ENCODE data around the gene FAM163B. TPM values are rescaled to one million over a fixed set of nuclear protein-coding genes. Genes with fewer than 3 reads are reported as not detected.

The FAM163B gene
- total RNA-seq, 2 donors from 2014 or later = not detected

DNA sequence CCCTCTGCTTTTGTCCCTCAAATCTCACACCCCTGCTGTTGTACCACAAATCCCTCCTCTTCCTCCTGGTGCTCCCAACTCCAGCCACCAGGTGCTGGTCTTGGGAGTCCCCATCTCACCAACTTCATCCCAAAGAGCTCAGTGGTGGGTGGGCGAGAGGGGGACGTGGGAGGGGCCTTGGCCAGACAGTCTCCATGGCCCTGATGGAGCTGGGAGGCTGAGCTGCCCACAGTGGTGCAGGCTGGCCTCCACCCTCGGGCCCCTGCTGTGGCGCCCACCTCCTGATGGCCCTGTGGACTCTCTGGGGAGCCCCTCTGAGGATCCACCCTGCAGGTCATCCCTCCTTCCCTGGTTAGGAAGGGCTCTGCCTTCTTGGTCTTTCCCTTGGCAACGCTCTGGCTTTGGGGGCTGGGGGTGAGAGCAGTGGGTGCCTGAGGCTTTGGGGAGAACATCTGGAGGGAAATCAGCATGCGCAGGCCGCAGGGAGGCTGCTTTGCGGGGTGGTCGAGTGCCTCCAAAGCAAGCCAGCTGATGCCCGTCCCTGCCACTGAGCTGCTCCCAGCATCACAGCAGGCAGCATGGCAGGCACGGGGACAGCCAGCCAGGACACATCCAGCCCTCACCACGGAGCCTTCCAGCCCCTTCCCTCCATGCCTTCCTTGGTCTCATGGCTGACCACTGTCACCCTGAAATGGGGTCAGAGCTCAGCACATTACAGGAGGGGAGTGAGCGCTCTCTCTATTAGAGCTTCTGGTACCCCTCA is 7.6 kb upstream of the FAM163B start:
- H3K36me3 ChIP-seq (ENCODE audit: control insufficient read depth, insufficient read depth, low read length) = no peaks in the 10 kb centered on the region
- Mint-ChIP-seq H3K4me1 (no peaks in the 10 kb centered on the region), H3K9me3 (no peaks in the 10 kb centered on the region), H3K4me3 (no peak overlapping the region), H3K27me3 (ENCODE audit: insufficient read depth) (peaks cover 8% of the 10 kb centered on the region), H3K36me3 (ENCODE audit: low read depth) (no peaks in the 10 kb centered on the region), H3K27ac (no peak overlapping the region)
- no peaks in the 10 kb centered on the region for H3K9me3 ChIP-seq (ENCODE audit: control insufficient read depth, low read length)
- H3K27ac ChIP-seq (ENCODE audit: low read depth, low read length) = no peak overlapping the region
- H3K4me3 ChIP-seq (ENCODE audit: low read length) = no peak overlapping the region
- H3K9ac ChIP-seq (ENCODE audit: extremely low read depth, low read length, poor library complexity, severe bottlenecking) = no peak overlapping the region
- 89 to 95% methylated on average over 8 to 13 of the region's 13 CpGs for WGBS, 2 experiments (ENCODE audit: insufficient coverage in 1 of 2, insufficient read length in 1 of 2)
- no peak for DNase-seq
- peaks cover 19% of the 10 kb centered on the region for H3K27me3 ChIP-seq (ENCODE audit: control insufficient read depth, insufficient read depth, low read length, poor library complexity, severe bottlenecking)
- H3K4me1 ChIP-seq (ENCODE audit: control insufficient read depth, insufficient read depth, low read length) = no peaks in the 10 kb centered on the region
- TF ChIP-seq, protein P1, sequence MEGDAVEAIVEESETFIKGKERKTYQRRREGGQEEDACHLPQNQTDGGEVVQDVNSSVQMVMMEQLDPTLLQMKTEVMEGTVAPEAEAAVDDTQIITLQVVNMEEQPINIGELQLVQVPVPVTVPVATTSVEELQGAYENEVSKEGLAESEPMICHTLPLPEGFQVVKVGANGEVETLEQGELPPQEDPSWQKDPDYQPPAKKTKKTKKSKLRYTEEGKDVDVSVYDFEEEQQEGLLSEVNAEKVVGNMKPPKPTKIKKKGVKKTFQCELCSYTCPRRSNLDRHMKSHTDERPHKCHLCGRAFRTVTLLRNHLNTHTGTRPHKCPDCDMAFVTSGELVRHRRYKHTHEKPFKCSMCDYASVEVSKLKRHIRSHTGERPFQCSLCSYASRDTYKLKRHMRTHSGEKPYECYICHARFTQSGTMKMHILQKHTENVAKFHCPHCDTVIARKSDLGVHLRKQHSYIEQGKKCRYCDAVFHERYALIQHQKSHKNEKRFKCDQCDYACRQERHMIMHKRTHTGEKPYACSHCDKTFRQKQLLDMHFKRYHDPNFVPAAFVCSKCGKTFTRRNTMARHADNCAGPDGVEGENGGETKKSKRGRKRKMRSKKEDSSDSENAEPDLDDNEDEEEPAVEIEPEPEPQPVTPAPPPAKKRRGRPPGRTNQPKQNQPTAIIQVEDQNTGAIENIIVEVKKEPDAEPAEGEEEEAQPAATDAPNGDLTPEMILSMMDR (conservative IDR thresholded peaks at IDR 0.05) = peak; percentile 36

DNA sequence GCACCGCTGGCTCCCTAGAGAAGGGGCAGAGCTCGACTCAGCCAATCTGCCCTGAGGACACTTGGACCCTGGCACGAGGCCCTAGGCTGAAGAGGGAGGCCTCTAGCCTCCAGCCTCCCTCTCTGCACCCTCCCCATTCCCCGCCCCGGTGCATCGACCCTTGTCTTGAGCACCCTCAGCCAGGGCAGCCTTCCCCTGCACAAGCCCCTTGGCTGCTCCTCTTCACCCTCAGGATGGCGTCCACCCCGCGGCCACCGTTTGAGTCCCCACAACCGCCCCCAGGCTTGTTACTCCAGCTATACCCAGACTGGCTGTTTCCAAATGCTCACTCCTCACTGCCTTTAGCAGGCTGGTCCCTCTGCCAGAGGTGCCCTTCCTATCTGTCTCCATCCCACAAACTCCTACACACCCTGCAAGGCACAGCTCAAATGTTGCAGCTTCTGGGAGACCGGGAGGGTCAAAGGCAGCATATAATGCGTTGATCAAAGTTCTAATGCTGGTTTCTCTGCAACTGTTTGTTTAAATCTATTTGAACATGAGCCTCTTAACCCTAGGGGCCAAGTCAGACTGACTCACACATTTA is 6.5 kb upstream of the FAM163B start:
- no peak overlapping the region for H3K27ac ChIP-seq (ENCODE audit: low read depth, low read length)
- Mint-ChIP-seq H3K36me3 (ENCODE audit: low read depth) (no peaks in the 10 kb centered on the region), H3K9me3 (no peaks in the 10 kb centered on the region), H3K4me1 (no peaks in the 10 kb centered on the region), H3K27ac (no peak overlapping the region), H3K4me3 (no peak overlapping the region), H3K27me3 (ENCODE audit: insufficient read depth) (peaks cover 11% of the 10 kb centered on the region)
- TF ChIP-seq, protein P1 (conservative IDR thresholded peaks at IDR 0.05) = no peak
- H3K4me1 ChIP-seq (ENCODE audit: control insufficient read depth, insufficient read depth, low read length) = no peaks in the 10 kb centered on the region
- H3K9ac ChIP-seq (ENCODE audit: extremely low read depth, low read length, poor library complexity, severe bottlenecking) = no peak overlapping the region
- no peaks in the 10 kb centered on the region for H3K36me3 ChIP-seq (ENCODE audit: control insufficient read depth, insufficient read depth, low read length)
- H3K9me3 ChIP-seq (ENCODE audit: control insufficient read depth, low read length) = no peaks in the 10 kb centered on the region
- peaks cover 29% of the 10 kb centered on the region for H3K27me3 ChIP-seq (ENCODE audit: control insufficient read depth, insufficient read depth, low read length, poor library complexity, severe bottlenecking)
- DNase-seq = no peak
- no peak overlapping the region for H3K4me3 ChIP-seq (ENCODE audit: low read length)
- WGBS, 2 experiments (ENCODE audit: insufficient coverage in 1 of 2, insufficient read length in 1 of 2) = 76 to 88% methylated on average over 8 to 13 of the region's 13 CpGs

DNA sequence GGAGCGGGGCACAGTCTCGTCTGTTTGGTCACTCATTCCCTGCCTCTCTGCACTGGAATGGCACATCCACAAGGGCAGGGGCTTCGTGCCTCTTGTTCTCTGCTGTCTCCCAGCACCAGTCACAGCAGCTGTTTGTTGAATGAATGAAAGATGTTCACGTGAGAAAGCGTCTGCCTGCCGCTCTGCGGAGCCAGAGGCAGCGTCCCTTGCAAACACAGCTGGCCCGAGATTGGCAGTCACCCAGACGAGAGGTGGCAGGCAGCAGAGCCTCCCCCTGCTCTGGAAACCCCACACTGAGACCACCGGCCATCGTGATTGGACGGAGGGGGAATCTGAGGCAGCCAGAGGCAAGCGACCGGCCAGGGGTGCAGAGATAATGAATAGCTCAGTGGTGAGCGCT is 6.0 kb upstream of the FAM163B start:
- WGBS, 2 experiments (ENCODE audit: insufficient coverage in 1 of 2, insufficient read length in 1 of 2) = 82 to 83% methylated on average over 16 of the region's 16 CpGs
- no peaks in the 10 kb centered on the region for H3K36me3 ChIP-seq (ENCODE audit: control insufficient read depth, insufficient read depth, low read length)

More for the DNA sequence above, 6.0 kb upstream of the FAM163B start:
- Histone ChIP-seq H3K4me1 (ENCODE audit: control insufficient read depth, insufficient read depth, low read length) (no peaks in the 10 kb centered on the region), H3K27ac (ENCODE audit: low read depth, low read length) (no peak overlapping the region), H3K9ac (ENCODE audit: extremely low read depth, low read length, poor library complexity, severe bottlenecking) (no peak overlapping the region), H3K27me3 (ENCODE audit: control insufficient read depth, insufficient read depth, low read length, poor library complexity, severe bottlenecking) (peaks cover 34% of the 10 kb centered on the region), H3K9me3 (ENCODE audit: control insufficient read depth, low read length) (no peaks in the 10 kb centered on the region), H3K4me3 (ENCODE audit: low read length) (no peak overlapping the region)
- no peaks in the 10 kb centered on the region for H3K4me1 Mint-ChIP-seq
- DNase-seq = no peak
- no peak overlapping the region for H3K4me3 Mint-ChIP-seq
- H3K27me3 Mint-ChIP-seq (ENCODE audit: insufficient read depth) = peaks cover 14% of the 10 kb centered on the region
- no peaks in the 10 kb centered on the region for H3K36me3 Mint-ChIP-seq (ENCODE audit: low read depth)
- H3K27ac Mint-ChIP-seq = no peak overlapping the region
- H3K9me3 Mint-ChIP-seq = no peaks in the 10 kb centered on the region
- TF ChIP-seq, protein P1 (conservative IDR thresholded peaks at IDR 0.05) = no peak

All from endodermal cell (in vitro differentiated cells).